Endometrial microvascular endothelial cells (primary cell): Measurements from ENCODE around the gene DRG2. TPM values are rescaled to one million over a fixed set of nuclear protein-coding genes. Genes with fewer than 3 reads are reported as not detected.

ENCODE experiments used
- in situ Hi-C: cut with HindIII; loops from 2 replicates; pipeline ENCODE4 v1.10.0; 2017; ENCODE audit warnings: low sequenced_read_pairs, low pct_unique_long_range_greater_than_20kb; ENCODE audit errors: inconsistent ontology term
- total RNA-seq: library from RNA; depleted of rRNA; stranded (reverse); fragments of >200 nt; gene quantifications from one replicate; pipeline ENCODE4 v1.2.3, GENCODE V29; 2015; ENCODE audit errors: inconsistent ontology term

The DRG2 gene
- total RNA-seq, 1 donor from 2014 or later: 80.5 TPM

GRCh38 chr17:18108401-18109312, 20.9 kb downstream of the DRG2 start, which contains the start of gene MYO15A:
TSS of gene MYO15A (plus strand) at chr17:18108756. CDS start at chr17:18118801, 10,045 bp downstream.
- in situ Hi-C loops: no loop called here

- in situ Hi-C loops: no loop called here
Measured at GRCh38 chr17:18109935-18110485, 22.3 kb downstream of the DRG2 start.

- in situ Hi-C loops: no loop called here
Measured at GRCh38 chr17:18110636-18111145, 22.9 kb downstream of the DRG2 start.

GRCh38 chr17:18111330-18111971, 23.7 kb downstream of the DRG2 start:
- in situ Hi-C loops: no loop called here

- in situ Hi-C loops: no loop called here
Measured at GRCh38 chr17:18115517-18115916, 27.8 kb downstream of the DRG2 start.

GRCh38 chr17:18116078-18116477, 28.3 kb downstream of the DRG2 start:
- in situ Hi-C loops: no loop called here

GRCh38 chr17:18117533-18117932, 29.8 kb downstream of the DRG2 start:
- in situ Hi-C loops: no loop called here

GRCh38 chr17:18117982-18118975, 30.5 kb downstream of the DRG2 start:
- in situ Hi-C loops: no loop called here

- in situ Hi-C loops: no loop called here
Measured at GRCh38 chr17:18119166-18119745, 31.5 kb downstream of the DRG2 start.

GRCh38 chr17:18119938-18120337, 32.2 kb downstream of the DRG2 start:
- in situ Hi-C loops: no loop called here

GRCh38 chr17:18120461-18121017, 32.8 kb downstream of the DRG2 start:
- in situ Hi-C loops: no loop called here

- in situ Hi-C loops: no loop called here
Measured at GRCh38 chr17:18121144-18121910, 33.6 kb downstream of the DRG2 start.

GRCh38 chr17:18122990-18123753, 35.4 kb downstream of the DRG2 start:
- in situ Hi-C loops: no loop called here

GRCh38 chr17:18124345-18125126, 36.8 kb downstream of the DRG2 start:
- in situ Hi-C loops: no loop called here

GRCh38 chr17:18129041-18129502, 41.3 kb downstream of the DRG2 start:
- in situ Hi-C loops: no loop called here

- in situ Hi-C loops: no loop called here
Measured at GRCh38 chr17:18132711-18133110, 45.0 kb downstream of the DRG2 start.
